Kasumi-1 (cell line): Measurements from ENCODE around the gene FARP2.
"Not testable (repeated sequence)": the region's sequence is repeated elsewhere in the genome, so short reads cannot be mapped to it uniquely, and the experiment has no call there.

Experiments
- DNase-seq, 2 experiments: peaks; one replicate each; lab custom pipeline; 2025; lab: John Stamatoyannopoulos, UW

Gene FARP2

GRCh38 chr2:241413501-241413900 is 57.4 kb downstream of the FARP2 start:
- not testable (repeated sequence) for DNase-seq

GRCh38 chr2:241413929-241414580 is 58.0 kb downstream of the FARP2 start:
- no peak for DNase-seq

GRCh38 chr2:241415196-241415595 is 59.1 kb downstream of the FARP2 start:
- no peak for DNase-seq

- no peak for DNase-seq
These were observed 61.5 kb downstream of the FARP2 start for GRCh38 chr2:241417626-241418025.

GRCh38 chr2:241421330-241421729 is 65.2 kb downstream of the FARP2 start:
- no peak for DNase-seq

- not testable (repeated sequence) for DNase-seq
These were observed 65.9 kb downstream of the FARP2 start for GRCh38 chr2:241421942-241422341.

- no peak for DNase-seq
These were observed 66.3 kb downstream of the FARP2 start for GRCh38 chr2:241422350-241422749.

GRCh38 chr2:241423489-241423888 is 67.4 kb downstream of the FARP2 start:
- DNase-seq = not testable (repeated sequence)

GRCh38 chr2:241425368-241425767 is 69.3 kb downstream of the FARP2 start:
- no peak for DNase-seq

- DNase-seq = no peak
These were observed 74.1 kb downstream of the FARP2 start for GRCh38 chr2:241430178-241430577.

GRCh38 chr2:241432824-241433448 is 76.9 kb downstream of the FARP2 start:
- no peak for DNase-seq

- no peak for DNase-seq
These were observed 81.1 kb downstream of the FARP2 start for GRCh38 chr2:241437179-241437578.

- no peak for DNase-seq
These were observed 85.4 kb downstream of the FARP2 start for GRCh38 chr2:241441492-241441891.

GRCh38 chr2:241443486-241444223 is 87.6 kb downstream of the FARP2 start:
- peak; percentile 4 to 5 for DNase-seq

GRCh38 chr2:241445426-241445825 is 89.3 kb downstream of the FARP2 start:
- no peak for DNase-seq

- not testable (repeated sequence) for DNase-seq
These were observed 94.0 kb downstream of the FARP2 start for GRCh38 chr2:241450092-241450491.

- DNase-seq = no peak
These were observed 95.9 kb downstream of the FARP2 start for GRCh38 chr2:241451840-241452506.

- not testable (repeated sequence) for DNase-seq
These were observed 97.8 kb downstream of the FARP2 start for GRCh38 chr2:241453919-241454318.

GRCh38 chr2:241454837-241455485 is 98.9 kb downstream of the FARP2 start:
- DNase-seq = no peak

- no peak for DNase-seq
These were observed 100.5 kb downstream of the FARP2 start for GRCh38 chr2:241456546-241456945.

- no peak for DNase-seq
These were observed 102.6 kb downstream of the FARP2 start for GRCh38 chr2:241458687-241459086.

- DNase-seq = no peak
These were observed 103.4 kb downstream of the FARP2 start for GRCh38 chr2:241459520-241459919.
